Measurements from ENCODE around the gene ITCH.
"Not testable (repeated sequence)": the region's sequence is repeated elsewhere in the genome, so short reads cannot be mapped to it uniquely, and the experiment has no call there.

ITCH gene

GRCh38 chr20:34375977-34376430 is 12.9 kb downstream of the ITCH start:
- H3K27ac ChIP-seq, result no peak overlapping the region
- ChIA-PET CTCF (interaction anchor here (1.0 to 3.0 kb wide), 3 partner anchors 10 to 97 kb away, joined by 3 to 17 read pairs (median 4); no protein-coding TSS in a partner anchor), POLR2A (ENCODE audit: low non-redundant PET) (no interaction called here)
- DNase-seq (ENCODE audit: low spot score), result no peak
- no peak for TF ChIP-seq CTCF (conservative IDR thresholded peaks at IDR 0.05; ENCODE audit: low read depth)

GRCh38 chr20:34377072-34377847 is 14.2 kb downstream of the ITCH start:
- H3K27ac ChIP-seq, result peak overlapping the region; percentile 5; the same call in 1 of the 2 replicates
- no peak for TF ChIP-seq CTCF (conservative IDR thresholded peaks at IDR 0.05; ENCODE audit: low read depth)
- DNase-seq (ENCODE audit: low spot score), result no peak
- POLR2A ChIA-PET (ENCODE audit: low non-redundant PET), result no interaction called here
- CTCF ChIA-PET, result interaction anchor here (0.6 to 3.0 kb wide), 2 partner anchors 23 to 65 kb away, joined by 8 to 17 read pairs; no protein-coding TSS in a partner anchor

- H3K27ac ChIP-seq, result no peak overlapping the region
- POLR2A ChIA-PET (ENCODE audit: low non-redundant PET), result no interaction called here
- TF ChIP-seq CTCF (conservative IDR thresholded peaks at IDR 0.05; ENCODE audit: low read depth), result no peak
- DNase-seq (ENCODE audit: low spot score), result no peak
- CTCF ChIA-PET, result no interaction called here
Measured at GRCh38 chr20:34382174-34382573, 19.1 kb downstream of the ITCH start.

- peak overlapping the region; percentile 1; the same call in 1 of the 2 replicates for H3K27ac ChIP-seq
- CTCF ChIA-PET; POLR2A ChIA-PET (ENCODE audit: low non-redundant PET); DNase-seq (ENCODE audit: low spot score): not testable (repeated sequence)
Measured at GRCh38 chr20:34382877-34383455, 19.9 kb downstream of the ITCH start.

- ChIA-PET CTCF (interaction anchor here (0.8 to 1.5 kb wide), 3 partner anchors 10 to 87 kb away, joined by 3 to 7 read pairs (median 4); no protein-coding TSS in a partner anchor), POLR2A (ENCODE audit: low non-redundant PET) (no interaction called here)
- no peak for DNase-seq (ENCODE audit: low spot score)
- no peak overlapping the region for H3K27ac ChIP-seq
- TF ChIP-seq CTCF (conservative IDR thresholded peaks at IDR 0.05; ENCODE audit: low read depth), result no peak
Measured at GRCh38 chr20:34385464-34385863, 22.4 kb downstream of the ITCH start.

- ChIA-PET CTCF (interaction anchor here (0.6 to 2.3 kb wide), 3 partner anchors 33 to 75 kb away, joined by 3 to 18 read pairs (median 3); no protein-coding TSS in a partner anchor), POLR2A (ENCODE audit: low non-redundant PET) (no interaction called here)
- DNase-seq (ENCODE audit: low spot score), result no peak
- no peak for TF ChIP-seq CTCF (conservative IDR thresholded peaks at IDR 0.05; ENCODE audit: low read depth)
- peak overlapping the region; percentile 6; the same call in 1 of the 2 replicates for H3K27ac ChIP-seq
Measured at GRCh38 chr20:34388000-34388399, 24.9 kb downstream of the ITCH start.

GRCh38 chr20:34388678-34389077 is 25.6 kb downstream of the ITCH start:
- H3K27ac ChIP-seq, result no peak overlapping the region
- ChIA-PET CTCF (interaction anchor here (0.6 to 2.3 kb wide), 3 partner anchors 33 to 76 kb away, joined by 3 to 18 read pairs (median 3); no protein-coding TSS in a partner anchor), POLR2A (ENCODE audit: low non-redundant PET) (no interaction called here)
- no peak for TF ChIP-seq CTCF (conservative IDR thresholded peaks at IDR 0.05; ENCODE audit: low read depth)
- no peak for DNase-seq (ENCODE audit: low spot score)

Data from RWPE1 (cell line).